Tibial artery (tissue), 4 donors: ENCODE data around the gene FBRSL1.

ENCODE experiments used
- DNase-seq, 2 donors: peaks; one replicate each; pipeline ENCODE4 v3.0.0-alpha.2; 2019
- H3K27ac ChIP-seq, 2 donors: fragments of 200-600 bp; sonication (generic) in 1 of 2; 1 replicate in 1 of 2; 2 replicates in 1 of 2; pipeline ENCODE4 v1.5.1; 2018 to 2019; ENCODE audit warnings: mild to moderate bottlenecking in 1 of 2
- H3K27me3 ChIP-seq, 2 donors: fragments of 200-600 bp; sonication (generic) in 1 of 2; one replicate each; pipeline versions ENCODE4 v1.5.1 to v1.6.0; 2016 to 2019
- H3K36me3 ChIP-seq, 3 donors: fragments of 200-600 bp; sonication (generic) in 2 of 3; one replicate each; pipeline ENCODE4 v1.5.1; 2016 to 2019; ENCODE audit warnings: mild to moderate bottlenecking in 2 of 3
- H3K4me1 ChIP-seq, 4 donors: fragments of 200-600 bp; sonication (generic) in 2 of 4; 1 replicate in 3 of 4; 2 replicates in 1 of 4; pipeline ENCODE4 v1.5.1; 2016 to 2019
- H3K4me3 ChIP-seq, 2 donors: fragments of 200-600 bp; sonication (generic) in 1 of 2; 1 replicate in 1 of 2; 2 replicates in 1 of 2; pipeline ENCODE4 v1.5.1; 2018 to 2019; ENCODE audit warnings: mild to moderate bottlenecking in 2 of 2
- H3K9me3 ChIP-seq, 3 donors: fragments of 200-600 bp; sonication (generic) in 1 of 3; one replicate each; pipeline ENCODE4 v1.5.1; 2016 to 2019
- CTCF ChIP-seq, 2 experiments: fragments of 200-600 bp in 1 of 2; fragments of 450-650 bp in 1 of 2; IDR thresholded peaks; one replicate each; pipeline ENCODE4 v1.5.1; 2017 to 2019; ENCODE audit warnings: antibody characterized with exemption in 2 of 2, mild to moderate bottlenecking in 1 of 2, moderate library complexity in 1 of 2
- intact Hi-C: fragments of 100-400 bp; cut with DNase I; formaldehyde crosslinking; loops from one replicate; pipeline ENCODE4 v1.15.0; 2023; ENCODE audit warnings: low total_unique reads

Gene FBRSL1

GRCh38 chr12:132527883-132528264, 37.9 kb downstream of the FBRSL1 start:
- intact Hi-C loops: no loop called here
- Histone ChIP-seq H3K27me3 (no peaks in the 10 kb centered on the region), H3K9me3 (no peaks in the 10 kb centered on the region), H3K36me3 (peaks cover 0 to 56% (median 11%) of the 10 kb centered on the region in 3 donors), H3K27ac (no peak overlapping the region), H3K4me1 (no peaks in the 10 kb centered on the region), H3K4me3 (no peak overlapping the region)
- no peak for TF ChIP-seq CTCF (IDR thresholded peaks at IDR 0.05)
- no peak for DNase-seq

GRCh38 chr12:132528564-132529106, 38.7 kb downstream of the FBRSL1 start:
- no peak for DNase-seq
- H3K27me3 ChIP-seq: no peaks in the 10 kb centered on the region
- intact Hi-C loops: no loop called here
- H3K27ac ChIP-seq: no peak overlapping the region
- no peaks in the 10 kb centered on the region for H3K4me1 ChIP-seq
- H3K9me3 ChIP-seq: no peaks in the 10 kb centered on the region
- H3K36me3 ChIP-seq: peaks cover 0 to 57% (median 11%) of the 10 kb centered on the region in 3 donors
- no peak for TF ChIP-seq CTCF (IDR thresholded peaks at IDR 0.05)
- H3K4me3 ChIP-seq: no peak overlapping the region

GRCh38 chr12:132529156-132529839, 39.3 kb downstream of the FBRSL1 start:
- Histone ChIP-seq H3K4me3 (no peak overlapping the region), H3K27me3 (no peaks in the 10 kb centered on the region), H3K27ac (no peak overlapping the region), H3K36me3 (peaks cover 0 to 57% (median 12%) of the 10 kb centered on the region in 3 donors), H3K4me1 (no peaks in the 10 kb centered on the region), H3K9me3 (no peaks in the 10 kb centered on the region)
- intact Hi-C loops: no loop called here
- no peak for DNase-seq
- no peak for TF ChIP-seq CTCF (IDR thresholded peaks at IDR 0.05)

GRCh38 chr12:132529906-132530305, 40.0 kb downstream of the FBRSL1 start:
- intact Hi-C loops: no loop called here
- peaks cover 0 to 57% (median 14%) of the 10 kb centered on the region in 3 donors for H3K36me3 ChIP-seq
- H3K9me3 ChIP-seq: no peaks in the 10 kb centered on the region

GRCh38 chr12:132530447-132530846, 40.5 kb downstream of the FBRSL1 start:
- no peak for DNase-seq
- no peak for TF ChIP-seq CTCF (IDR thresholded peaks at IDR 0.05)
- H3K4me1 ChIP-seq: no peaks in the 10 kb centered on the region
- peaks cover 0 to 56% (median 12%) of the 10 kb centered on the region in 3 donors for H3K36me3 ChIP-seq
- no peak overlapping the region for H3K4me3 ChIP-seq
- H3K9me3 ChIP-seq: no peaks in the 10 kb centered on the region
- H3K27ac ChIP-seq: no peak overlapping the region
- no peaks in the 10 kb centered on the region for H3K27me3 ChIP-seq
- intact Hi-C loops: no loop called here

More at GRCh38 chr12:132529906-132530305, 40.0 kb downstream of the FBRSL1 start:
- TF ChIP-seq CTCF (IDR thresholded peaks at IDR 0.05): no peak
- Histone ChIP-seq H3K4me3 (no peak overlapping the region), H3K27ac (no peak overlapping the region), H3K4me1 (no peaks in the 10 kb centered on the region), H3K27me3 (no peaks in the 10 kb centered on the region)
- DNase-seq: no peak
